Measurements from ENCODE around the gene ALB.
"Not testable (repeated sequence)": the region's sequence is repeated elsewhere in the genome, so short reads cannot be mapped to it uniquely, and the experiment has no call there.

The ALB gene

DNA sequence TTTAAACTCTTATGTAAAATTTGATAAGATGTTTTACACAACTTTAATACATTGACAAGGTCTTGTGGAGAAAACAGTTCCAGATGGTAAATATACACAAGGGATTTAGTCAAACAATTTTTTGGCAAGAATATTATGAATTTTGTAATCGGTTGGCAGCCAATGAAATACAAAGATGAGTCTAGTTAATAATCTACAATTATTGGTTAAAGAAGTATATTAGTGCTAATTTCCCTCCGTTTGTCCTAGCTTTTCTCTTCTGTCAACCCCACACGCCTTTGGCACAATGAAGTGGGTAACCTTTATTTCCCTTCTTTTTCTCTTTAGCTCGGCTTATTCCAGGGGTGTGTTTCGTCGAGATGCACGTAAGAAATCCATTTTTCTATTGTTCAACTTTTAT is at the start of gene ALB:
TSS of gene ALB (plus strand) at position 246 of the 400 bp plus-strand sequence. CDS start at position 287, 41 bp downstream.
- no peak for DNase-seq

- DNase-seq: not testable (repeated sequence)
Observed at GRCh38 chr4:73357174-73357573, 46.9 kb upstream of the ALB start.

- not testable (repeated sequence) for DNase-seq
Observed at GRCh38 chr4:73369506-73370199, 34.4 kb upstream of the ALB start.

DNA sequence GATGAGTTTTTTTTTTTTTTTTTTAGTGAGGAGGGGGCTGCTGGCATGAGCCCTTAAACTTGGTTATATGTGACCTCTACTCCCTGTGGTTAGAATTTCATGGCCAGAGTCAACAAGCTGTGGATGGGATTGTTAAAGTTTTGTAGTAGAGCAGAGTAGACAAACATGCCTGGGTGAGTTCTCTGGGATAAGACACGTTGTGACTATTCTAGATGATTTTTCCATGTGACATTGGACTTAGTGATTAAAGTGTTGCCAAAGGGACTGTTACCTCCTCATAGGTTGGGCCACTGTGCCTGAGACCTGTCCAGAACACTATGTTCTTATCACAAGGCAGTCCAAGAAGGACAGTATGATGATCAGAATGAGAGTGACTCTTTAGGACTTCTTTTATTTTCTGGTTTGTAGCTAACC is 28.8 kb upstream of the ALB start:
- DNase-seq: no peak

DNA sequence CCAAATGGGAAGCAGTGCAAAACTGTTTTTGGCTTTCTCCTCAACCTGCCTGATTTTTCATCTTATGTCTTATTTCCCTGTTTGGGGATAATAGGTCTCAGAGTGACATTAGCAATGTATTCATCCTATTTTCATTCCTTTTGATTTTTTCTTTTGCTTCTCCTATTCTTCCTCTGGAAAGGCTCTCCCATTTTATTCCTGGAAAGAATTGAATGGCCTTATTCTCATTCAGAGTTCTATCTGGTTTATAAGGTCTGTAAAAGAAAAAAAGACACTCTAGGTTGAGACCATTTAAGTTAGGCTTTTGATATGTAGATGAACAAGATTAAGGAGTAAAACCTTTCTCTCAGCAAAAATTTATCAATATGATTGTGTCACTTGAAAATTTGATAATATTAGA is 27.8 kb upstream of the ALB start:
- no peak for DNase-seq

- DNase-seq: no peak
Observed at GRCh38 chr4:73376976-73377375, 27.1 kb upstream of the ALB start.

GRCh38 chr4:73378887-73379286 is 25.2 kb upstream of the ALB start:
- DNase-seq: no peak

- DNase-seq: no peak
Observed at GRCh38 chr4:73379946-73380345, 24.1 kb upstream of the ALB start.

- DNase-seq: no peak
Observed at GRCh38 chr4:73381214-73381613, 22.9 kb upstream of the ALB start.

DNA sequence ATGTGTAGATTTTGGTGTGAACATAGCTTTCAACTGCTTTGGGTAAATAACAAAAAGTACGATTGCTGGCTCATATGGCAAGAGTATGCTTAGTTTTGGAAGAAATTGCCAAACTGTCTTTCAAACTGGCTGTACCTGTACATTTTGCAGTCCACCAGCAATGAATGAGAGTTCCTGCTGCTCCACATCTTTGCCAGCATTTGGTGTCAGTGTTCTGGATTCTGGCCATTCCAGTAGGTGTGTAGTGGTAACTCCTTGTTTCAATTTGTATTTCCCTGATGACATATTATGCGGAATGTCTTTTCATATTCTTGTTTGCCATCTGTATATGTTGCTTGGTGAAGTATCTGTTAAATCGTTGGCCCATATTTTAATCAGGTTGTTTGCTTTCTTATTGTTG is 20.6 kb upstream of the ALB start:
- no peak for DNase-seq

GRCh38 chr4:73387552-73387951 is 16.5 kb upstream of the ALB start:
- no peak for DNase-seq

GRCh38 chr4:73388887-73389286 is 15.2 kb upstream of the ALB start:
- no peak for DNase-seq

DNA sequence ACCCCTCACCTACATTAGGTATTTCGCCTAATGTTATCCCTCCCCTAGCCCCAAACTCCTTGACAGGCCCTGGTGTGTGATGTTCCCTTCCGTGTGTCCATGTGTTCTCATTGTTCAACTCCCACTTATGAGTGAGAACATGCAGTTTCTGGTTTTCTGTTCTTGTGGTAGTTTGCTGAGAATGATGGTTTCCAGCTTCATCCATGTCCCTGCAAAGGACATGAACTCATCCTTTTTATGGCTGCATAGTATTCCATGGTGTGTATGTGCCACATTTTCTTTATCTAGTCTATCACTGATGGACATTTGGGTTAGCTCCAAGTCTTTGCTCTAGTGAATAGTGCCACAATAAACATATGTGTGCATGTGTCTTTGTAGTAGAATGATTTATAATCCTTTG is 14.4 kb upstream of the ALB start:
- not testable (repeated sequence) for DNase-seq

DNA sequence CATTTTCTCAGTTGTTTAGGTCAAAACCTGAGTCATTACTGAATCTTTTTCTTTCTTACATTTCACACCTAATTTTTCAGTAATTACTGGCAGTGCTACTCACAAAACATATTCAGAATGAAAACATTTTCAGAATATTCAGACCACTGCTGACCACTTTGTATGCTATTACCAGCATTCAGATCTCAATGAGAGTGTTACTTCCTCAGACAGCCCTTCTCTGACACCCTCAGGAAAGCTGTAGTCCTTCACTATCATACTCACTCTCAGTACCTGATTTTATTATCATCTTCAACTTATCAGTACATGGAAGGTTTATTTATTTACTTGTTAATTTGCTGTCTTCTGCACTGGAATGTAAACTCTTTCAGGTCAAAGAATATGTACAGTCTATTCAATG is 12.3 kb upstream of the ALB start:
- DNase-seq: no peak

- DNase-seq: no peak
Observed at GRCh38 chr4:73392936-73393335, 11.2 kb upstream of the ALB start.

DNA sequence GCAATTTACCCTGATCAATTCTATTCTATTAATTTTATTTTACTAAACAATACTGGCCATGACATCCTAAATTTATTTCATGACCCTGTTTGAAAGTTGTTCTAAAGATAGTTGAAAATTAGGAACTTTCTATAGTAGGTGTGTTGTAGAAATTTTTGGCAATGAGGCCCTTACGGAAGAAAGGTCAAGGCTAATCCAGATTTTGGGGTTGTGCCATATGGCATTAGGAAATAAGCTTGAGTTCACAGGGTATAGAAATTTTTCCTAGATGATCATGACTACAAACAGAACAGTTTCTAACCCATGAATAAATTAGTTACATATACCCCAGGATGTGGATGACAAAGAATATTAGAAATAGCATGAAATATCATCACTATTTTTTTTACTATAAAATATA is 7.8 kb upstream of the ALB start:
- no peak for DNase-seq

- DNase-seq: no peak
Observed at GRCh38 chr4:73396993-73397972, 6.8 kb upstream of the ALB start.

DNA sequence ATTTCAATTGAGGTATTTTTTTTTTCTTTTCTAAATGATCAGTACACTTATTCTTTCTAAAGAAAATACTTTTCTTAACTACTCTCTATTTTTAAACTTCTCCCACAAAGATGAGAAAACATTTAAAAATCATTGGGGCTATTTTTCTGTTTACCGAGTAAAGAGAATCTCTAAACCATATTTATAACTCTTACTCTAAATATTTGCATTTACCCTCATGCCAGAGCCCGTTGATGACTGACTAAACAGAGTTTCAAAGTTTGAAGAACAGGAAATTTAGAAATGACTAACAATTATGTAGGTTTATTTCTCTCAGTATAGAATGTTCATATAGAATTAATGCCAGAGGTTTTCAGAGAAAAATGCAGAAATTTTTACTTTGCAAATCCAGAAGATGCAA is 2.7 kb upstream of the ALB start:
- no peak for DNase-seq

DNA sequence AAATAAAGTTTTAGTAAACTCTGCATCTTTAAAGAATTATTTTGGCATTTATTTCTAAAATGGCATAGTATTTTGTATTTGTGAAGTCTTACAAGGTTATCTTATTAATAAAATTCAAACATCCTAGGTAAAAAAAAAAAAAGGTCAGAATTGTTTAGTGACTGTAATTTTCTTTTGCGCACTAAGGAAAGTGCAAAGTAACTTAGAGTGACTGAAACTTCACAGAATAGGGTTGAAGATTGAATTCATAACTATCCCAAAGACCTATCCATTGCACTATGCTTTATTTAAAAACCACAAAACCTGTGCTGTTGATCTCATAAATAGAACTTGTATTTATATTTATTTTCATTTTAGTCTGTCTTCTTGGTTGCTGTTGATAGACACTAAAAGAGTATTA is 370 bp downstream of the ALB start:
- no peak for DNase-seq

GRCh38 chr4:73405138-73405537 is 1.1 kb downstream of the ALB start:
- DNase-seq: no peak

DNA sequence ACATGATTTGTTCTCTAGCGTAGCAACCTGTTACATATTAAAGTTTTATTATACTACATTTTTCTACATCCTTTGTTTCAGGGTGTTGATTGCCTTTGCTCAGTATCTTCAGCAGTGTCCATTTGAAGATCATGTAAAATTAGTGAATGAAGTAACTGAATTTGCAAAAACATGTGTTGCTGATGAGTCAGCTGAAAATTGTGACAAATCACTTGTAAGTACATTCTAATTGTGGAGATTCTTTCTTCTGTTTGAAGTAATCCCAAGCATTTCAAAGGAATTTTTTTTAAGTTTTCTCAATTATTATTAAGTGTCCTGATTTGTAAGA is 2.4 kb downstream of the ALB start:
- DNase-seq: no peak

DNA sequence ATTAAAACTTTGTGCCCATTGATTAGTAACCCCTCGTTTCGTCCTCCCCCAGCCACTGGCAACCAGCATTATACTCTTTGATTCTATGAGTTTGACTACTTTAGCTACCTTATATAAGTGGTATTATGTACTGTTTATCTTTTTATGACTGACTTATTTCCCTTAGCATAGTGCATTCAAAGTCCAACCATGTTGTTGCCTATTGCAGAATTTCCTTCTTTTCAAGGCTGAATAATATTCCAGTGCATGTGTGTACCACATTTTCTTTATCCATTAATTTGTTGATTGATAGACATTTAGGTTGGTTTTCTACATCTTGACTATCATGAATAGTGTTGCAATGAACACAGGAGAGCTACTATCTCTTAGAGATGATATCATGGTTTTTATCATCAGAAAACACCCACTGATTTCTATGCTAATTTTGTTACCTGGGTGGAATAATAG is 3.2 kb downstream of the ALB start:
- DNase-seq: no peak

DNA sequence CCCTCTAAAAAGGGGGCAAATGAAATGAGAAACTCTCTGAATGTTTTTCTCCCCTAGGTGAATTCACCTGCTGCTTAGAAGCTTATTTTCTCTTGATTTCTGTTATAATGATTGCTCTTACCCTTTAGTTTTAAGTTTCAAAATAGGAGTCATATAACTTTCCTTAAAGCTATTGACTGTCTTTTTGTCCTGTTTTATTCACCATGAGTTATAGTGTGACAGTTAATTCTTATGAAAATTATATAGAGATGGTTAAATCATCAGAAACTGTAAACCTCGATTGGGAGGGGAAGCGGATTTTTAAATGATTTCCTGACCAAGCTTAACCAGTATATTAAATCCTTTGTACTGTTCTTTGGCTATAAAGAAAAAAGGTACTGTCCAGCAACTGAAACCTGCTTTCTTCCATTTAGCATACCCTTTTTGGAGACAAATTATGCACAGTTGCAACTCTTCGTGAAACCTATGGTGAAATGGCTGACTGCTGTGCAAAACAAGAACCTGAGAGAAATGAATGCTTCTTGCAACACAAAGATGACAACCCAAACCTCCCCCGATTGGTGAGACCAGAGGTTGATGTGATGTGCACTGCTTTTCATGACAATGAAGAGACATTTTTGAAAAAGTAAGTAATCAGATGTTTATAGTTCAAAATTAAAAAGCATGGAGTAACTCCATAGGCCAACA is 4.2 kb downstream of the ALB start:
- no peak for DNase-seq

Data from activated CD4-positive, alpha-beta T cell treated with anti-CD3 and anti-CD28 coated beads, Interleukin-10, Interleukin-2, amounts not matched to agents 100 ng/mL and 50 ng/mL, durations not matched to agents 16 hours and 8 hours (primary cell).